Thymus (tissue), 11 donors: ENCODE measurements around the gene ADAMTS16. TPM values are rescaled to one million over a fixed set of nuclear protein-coding genes. Genes with fewer than 3 reads are reported as not detected.

Source experiments
- DNase-seq, 9 donors: peaks; one replicate each; pipeline ENCODE4 v3.0.0-alpha.2; 2013; ENCODE audit warnings: low spot score in 9 of 9, low read depth in 6 of 9, missing footprints in 1 of 9
- H3K27ac ChIP-seq, 2 donors: one replicate each; pipeline ENCODE4 v1.5.1; 2013; ENCODE audit warnings: control low read depth in 1 of 2, low read depth in 1 of 2, low read length in 1 of 2, mild to moderate bottlenecking in 1 of 2, moderate library complexity in 1 of 2
- H3K27me3 ChIP-seq, 2 donors: one replicate each; pipeline ENCODE4 v1.5.1; 2013; ENCODE audit warnings: low read length in 1 of 2; ENCODE audit not compliant: control insufficient read depth in 2 of 2, insufficient read depth in 1 of 2
- H3K36me3 ChIP-seq, 2 donors: one replicate each; pipeline ENCODE4 v1.5.1; 2013; ENCODE audit warnings: low read length in 1 of 2, mild to moderate bottlenecking in 1 of 2, moderate library complexity in 1 of 2; ENCODE audit not compliant: control insufficient read depth in 2 of 2, insufficient read depth in 2 of 2
- H3K4me1 ChIP-seq, 2 donors: one replicate each; pipeline ENCODE4 v1.5.1; 2013; ENCODE audit warnings: low read length in 2 of 2; ENCODE audit not compliant: control insufficient read depth in 2 of 2, insufficient read depth in 2 of 2
- H3K4me3 ChIP-seq, 2 donors: one replicate each; pipeline ENCODE4 v1.5.1; 2013; ENCODE audit warnings: low read length in 2 of 2, control low read depth in 1 of 2, mild to moderate bottlenecking in 1 of 2
- H3K9me3 ChIP-seq, 2 donors: one replicate each; pipeline ENCODE4 v1.5.1; 2013; ENCODE audit warnings: low read length in 1 of 2, mild to moderate bottlenecking in 1 of 2; ENCODE audit not compliant: control insufficient read depth in 2 of 2, insufficient read depth in 1 of 2
- WGBS: extraction: QIAGEN DNeasy Blood & Tissue Kit; methylation state at CpG from one replicate; pipeline ENCODE4 v1.1.7; 2013; 5-methylcytosine and 5-hydroxymethylcytosine counted together
- polyA plus RNA-seq: library from polyadenylated mRNA; stranded (reverse); fragments of 200-250 nt; gene quantifications from one replicate; pipeline ENCODE4 v1.2.3, GENCODE V29; 2013
- total RNA-seq: library from RNA; stranded (reverse); fragments of 120-200 nt; gene quantifications from one replicate; pipeline ENCODE4 v1.2.4, GENCODE V29; 2013
- donor health status: healthy.

Gene ADAMTS16
- total and polyA plus RNA-seq, 2 donors, result 0.05 to 0.14 TPM

DNA sequence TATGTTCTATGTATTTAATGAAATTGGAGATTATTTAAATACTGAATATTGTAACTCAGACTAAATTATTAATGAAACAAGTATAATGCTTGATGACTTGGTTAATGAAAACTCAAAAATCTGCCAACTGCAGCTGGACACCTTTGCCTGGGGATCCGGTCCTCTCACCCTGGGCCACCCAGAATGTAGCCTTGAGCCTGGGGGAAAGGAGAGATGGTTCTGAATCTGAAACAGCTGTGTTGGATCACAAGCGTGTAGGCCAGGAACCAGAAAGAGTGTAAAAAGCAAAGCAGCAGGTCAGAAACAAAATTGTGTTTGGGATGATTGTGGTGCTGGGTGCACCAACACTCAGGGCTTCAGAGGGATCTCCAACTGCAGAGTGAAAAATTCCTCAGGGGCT, 38.5 kb downstream of the ADAMTS16 start:
- WGBS, result 46% methylated on average over 2 of the region's 2 CpGs
- DNase-seq, result no peak
- H3K27ac ChIP-seq, result no peak overlapping the region

DNA sequence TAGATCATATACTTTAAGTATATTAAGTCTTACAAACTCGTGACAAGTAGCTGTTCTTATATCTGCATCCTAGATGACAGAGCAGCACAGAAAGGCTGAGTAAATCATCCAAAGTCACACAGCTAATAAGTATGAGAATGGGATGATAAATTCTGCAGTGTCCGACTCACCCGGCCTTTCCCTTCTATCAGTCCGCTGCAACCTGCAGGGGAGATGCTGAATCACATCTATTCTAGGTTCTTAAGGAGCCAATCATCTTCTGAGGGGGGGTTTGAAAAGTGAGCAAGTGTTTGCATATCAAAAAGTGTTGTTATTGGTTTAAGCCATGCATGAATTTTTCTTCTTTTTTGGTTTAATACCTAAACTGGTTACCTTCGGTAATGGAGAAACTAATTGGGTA, 38.9 kb downstream of the ADAMTS16 start:
- Histone ChIP-seq H3K4me3 (no peak overlapping the region), H3K4me1 (no peaks in the 10 kb centered on the region), H3K27ac (no peak overlapping the region), H3K9me3 (no peaks in the 10 kb centered on the region), H3K36me3 (no peaks in the 10 kb centered on the region), H3K27me3 (peaks cover 0 to 7% of the 10 kb centered on the region in 2 donors)
- 52% methylated on average over 5 of the region's 5 CpGs for WGBS
- DNase-seq, result no peak

More for the DNA sequence above, 38.5 kb downstream of the ADAMTS16 start:
- no peaks in the 10 kb centered on the region for H3K9me3 ChIP-seq
- no peaks in the 10 kb centered on the region for H3K36me3 ChIP-seq
- H3K4me3 ChIP-seq, result no peak overlapping the region
- H3K4me1 ChIP-seq, result no peaks in the 10 kb centered on the region
- peaks cover 0 to 7% of the 10 kb centered on the region in 2 donors for H3K27me3 ChIP-seq

- H3K9me3 ChIP-seq, result no peaks in the 10 kb centered on the region
- 36% methylated on average over 4 of the region's 4 CpGs for WGBS
- DNase-seq, result no peak
- no peak overlapping the region for H3K27ac ChIP-seq
- peaks cover 0 to 7% of the 10 kb centered on the region in 2 donors for H3K27me3 ChIP-seq
- H3K4me1 ChIP-seq, result no peaks in the 10 kb centered on the region
- H3K4me3 ChIP-seq, result no peak overlapping the region
- H3K36me3 ChIP-seq, result no peaks in the 10 kb centered on the region
These were observed 39.5 kb downstream of the ADAMTS16 start for GRCh38 chr5:5179597-5179996.

- peaks cover 0 to 7% of the 10 kb centered on the region in 2 donors for H3K27me3 ChIP-seq
- no peaks in the 10 kb centered on the region for H3K9me3 ChIP-seq
- no peaks in the 10 kb centered on the region for H3K4me1 ChIP-seq
- H3K4me3 ChIP-seq, result no peak overlapping the region
- 60% methylated on average over 14 of the region's 14 CpGs for WGBS
- H3K36me3 ChIP-seq, result no peaks in the 10 kb centered on the region
- H3K27ac ChIP-seq, result no peak overlapping the region
- DNase-seq, result no peak
These were observed 41.7 kb downstream of the ADAMTS16 start for GRCh38 chr5:5181650-5182324.

DNA sequence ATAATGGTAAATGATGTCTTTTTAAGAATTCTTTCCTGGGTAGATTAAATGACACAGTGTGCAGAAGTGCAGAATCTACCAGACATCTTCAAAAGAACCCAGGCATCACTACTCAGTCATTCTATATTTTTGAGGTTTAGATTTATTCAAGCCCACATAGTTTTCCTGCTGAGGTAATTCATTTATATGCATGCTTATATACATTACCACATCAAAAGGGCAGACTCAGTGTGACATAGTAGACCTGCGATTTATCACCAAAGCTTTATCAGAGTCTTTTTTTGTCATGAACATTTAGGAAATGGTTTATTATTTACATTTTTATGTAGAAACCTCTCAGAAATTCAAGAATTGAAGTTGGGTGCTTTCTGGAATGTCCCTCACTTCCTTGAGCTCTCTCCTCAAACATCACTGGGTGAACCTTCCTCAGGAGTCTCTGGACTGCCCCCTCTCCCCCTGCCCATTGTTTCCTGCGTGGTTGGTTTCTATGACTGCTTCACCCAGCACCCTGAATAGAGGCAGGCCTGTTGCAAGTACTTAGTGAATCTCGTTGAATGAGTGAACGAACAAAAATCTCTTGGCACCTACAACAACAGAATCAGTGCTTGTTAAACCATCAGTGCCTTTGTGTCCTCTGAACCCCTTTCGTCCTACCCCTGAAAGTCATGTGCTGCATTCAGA, 42.5 kb downstream of the ADAMTS16 start:
- Histone ChIP-seq H3K27ac (no peak overlapping the region), H3K9me3 (no peaks in the 10 kb centered on the region), H3K27me3 (peaks cover 0 to 7% of the 10 kb centered on the region in 2 donors), H3K4me1 (no peaks in the 10 kb centered on the region), H3K36me3 (no peaks in the 10 kb centered on the region), H3K4me3 (no peak overlapping the region)
- DNase-seq, result no peak
- 21% methylated on average over 5 of the region's 5 CpGs for WGBS

- Histone ChIP-seq H3K4me3 (no peak overlapping the region), H3K27me3 (peaks cover 0 to 7% of the 10 kb centered on the region in 2 donors), H3K9me3 (no peaks in the 10 kb centered on the region), H3K4me1 (no peaks in the 10 kb centered on the region), H3K36me3 (no peaks in the 10 kb centered on the region), H3K27ac (no peak overlapping the region)
- 12% methylated on average over 16 of the region's 16 CpGs for WGBS
- no peak for DNase-seq
These were observed 43.1 kb downstream of the ADAMTS16 start for GRCh38 chr5:5183189-5183699.

GRCh38 chr5:5183933-5184332, 43.8 kb downstream of the ADAMTS16 start:
- Histone ChIP-seq H3K4me1 (no peaks in the 10 kb centered on the region), H3K4me3 (no peak overlapping the region), H3K36me3 (no peaks in the 10 kb centered on the region), H3K27me3 (peaks cover 0 to 7% of the 10 kb centered on the region in 2 donors), H3K9me3 (no peaks in the 10 kb centered on the region), H3K27ac (no peak overlapping the region)
- WGBS, result 73% methylated on average over 10 of the region's 10 CpGs
- DNase-seq, result no peak

- 79% methylated on average over 11 of the region's 11 CpGs for WGBS
- Histone ChIP-seq H3K27me3 (no peaks in the 10 kb centered on the region), H3K36me3 (no peaks in the 10 kb centered on the region), H3K4me1 (no peaks in the 10 kb centered on the region), H3K4me3 (no peak overlapping the region), H3K27ac (no peak overlapping the region), H3K9me3 (no peaks in the 10 kb centered on the region)
- no peak for DNase-seq
These were observed 48.4 kb downstream of the ADAMTS16 start for GRCh38 chr5:5188376-5189050.

GRCh38 chr5:5189051-5189430, 48.9 kb downstream of the ADAMTS16 start:
- no peak overlapping the region for H3K27ac ChIP-seq
- H3K4me1 ChIP-seq, result no peaks in the 10 kb centered on the region
- WGBS, result 93% methylated on average over 7 of the region's 7 CpGs
- no peak for DNase-seq
- no peaks in the 10 kb centered on the region for H3K27me3 ChIP-seq
- no peaks in the 10 kb centered on the region for H3K36me3 ChIP-seq
- no peak overlapping the region for H3K4me3 ChIP-seq
- H3K9me3 ChIP-seq, result no peaks in the 10 kb centered on the region
